Measurements from ENCODE around the gene SCNM1.
"Not testable (repeated sequence)": the region's sequence is repeated elsewhere in the genome, so short reads cannot be mapped to it uniquely, and the experiment has no call there.

DNA sequence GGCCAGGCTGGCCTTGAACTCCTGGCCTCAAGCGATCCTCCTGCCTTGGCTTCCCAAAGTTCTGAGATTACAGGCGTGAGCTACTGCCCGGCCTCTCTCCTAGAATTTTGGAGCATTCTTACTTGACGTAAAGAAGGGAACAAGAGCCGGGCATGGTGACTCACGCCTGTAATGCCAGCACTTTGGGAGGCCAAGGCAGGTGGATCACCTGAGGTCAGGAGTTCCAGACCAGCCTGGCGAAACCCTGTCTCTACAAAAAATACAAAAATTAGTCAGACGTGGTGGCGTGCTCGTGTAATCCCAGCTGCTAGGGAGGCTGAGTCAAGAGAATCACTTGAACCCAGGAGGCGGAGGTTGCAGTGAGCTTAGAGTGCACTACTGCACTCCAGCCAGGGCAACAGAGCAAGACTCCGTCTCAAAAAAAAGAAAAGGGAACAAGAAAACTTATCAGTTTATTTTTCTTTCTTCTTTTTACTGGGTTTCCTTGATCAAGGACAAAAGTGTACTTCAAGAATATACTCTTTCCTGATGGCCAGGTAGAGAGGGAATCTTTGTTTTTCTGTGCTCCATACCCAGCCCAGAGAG, 39.5 kb downstream of the SCNM1 start:
- TF ChIP-seq, protein P1, sequence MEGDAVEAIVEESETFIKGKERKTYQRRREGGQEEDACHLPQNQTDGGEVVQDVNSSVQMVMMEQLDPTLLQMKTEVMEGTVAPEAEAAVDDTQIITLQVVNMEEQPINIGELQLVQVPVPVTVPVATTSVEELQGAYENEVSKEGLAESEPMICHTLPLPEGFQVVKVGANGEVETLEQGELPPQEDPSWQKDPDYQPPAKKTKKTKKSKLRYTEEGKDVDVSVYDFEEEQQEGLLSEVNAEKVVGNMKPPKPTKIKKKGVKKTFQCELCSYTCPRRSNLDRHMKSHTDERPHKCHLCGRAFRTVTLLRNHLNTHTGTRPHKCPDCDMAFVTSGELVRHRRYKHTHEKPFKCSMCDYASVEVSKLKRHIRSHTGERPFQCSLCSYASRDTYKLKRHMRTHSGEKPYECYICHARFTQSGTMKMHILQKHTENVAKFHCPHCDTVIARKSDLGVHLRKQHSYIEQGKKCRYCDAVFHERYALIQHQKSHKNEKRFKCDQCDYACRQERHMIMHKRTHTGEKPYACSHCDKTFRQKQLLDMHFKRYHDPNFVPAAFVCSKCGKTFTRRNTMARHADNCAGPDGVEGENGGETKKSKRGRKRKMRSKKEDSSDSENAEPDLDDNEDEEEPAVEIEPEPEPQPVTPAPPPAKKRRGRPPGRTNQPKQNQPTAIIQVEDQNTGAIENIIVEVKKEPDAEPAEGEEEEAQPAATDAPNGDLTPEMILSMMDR (IDR thresholded peaks at IDR 0.05): not testable (repeated sequence)
- TF ChIP-seq POLR2AphosphoS5, POLR2A (IDR thresholded peaks at IDR 0.05): not testable (repeated sequence)

All from gastroesophageal sphincter (tissue), 3 donors.